ENCODE data around the gene EFNA2.

- no peak for TF ChIP-seq RFX5 (IDR thresholded peaks at IDR 0.05; ENCODE audit: low read depth, low read length)
- no peak for TF ChIP-seq MXI1 (IDR thresholded peaks at IDR 0.05; ENCODE audit: borderline replicate concordance, low read depth, low read length)
- TF ChIP-seq CTCF (conservative IDR thresholded peaks at IDR 0.05; ENCODE audit: low read depth, low read length): no peak
- TF ChIP-seq RCOR1 (IDR thresholded peaks at IDR 0.05; ENCODE audit: insufficient replicate concordance, low read length): no peak
- TF ChIP-seq CEBPB (IDR thresholded peaks at IDR 0.05; ENCODE audit: low read depth, low read length): no peak
- no peak for TF ChIP-seq SMC3 (IDR thresholded peaks at IDR 0.05; ENCODE audit: low read depth, low read length)
- no peak for TF ChIP-seq POLR2A (IDR thresholded peaks at IDR 0.05; ENCODE audit: low read depth, low read length)
Measured at GRCh38 chr19:1249990-1250436, 35.7 kb upstream of the EFNA2 start.

Measured in IMR-90 (cell line).